Nephron (organoid): ENCODE measurements around the gene CYTH1.

Experiments used
- H3K27ac Mint-ChIP-seq, 3 experiments: 2 replicates each; pipeline ENCODE4 v1.8.0; 2020; ENCODE audit warnings: mixed read lengths in 3 of 3, mild to moderate bottlenecking in 2 of 3, moderate library complexity in 1 of 3
- H3K27me3 Mint-ChIP-seq: 2 replicates; pipeline ENCODE4 v1.8.0; 2021; ENCODE audit warnings: low read depth, mild to moderate bottlenecking, moderate library complexity, mixed read lengths
- H3K36me3 Mint-ChIP-seq: 2 replicates; pipeline ENCODE4 v1.8.0; 2020; ENCODE audit warnings: low read depth, mixed read lengths
- H3K4me1 Mint-ChIP-seq: 2 replicates; pipeline ENCODE4 v1.8.0; 2020; ENCODE audit warnings: mixed read lengths
- H3K4me3 Mint-ChIP-seq, 3 experiments: 2 replicates each; pipeline ENCODE4 v1.8.0; 2020; ENCODE audit warnings: mild to moderate bottlenecking in 3 of 3, mixed read lengths in 3 of 3, moderate library complexity in 2 of 3
- H3K9me3 Mint-ChIP-seq: 2 replicates; pipeline ENCODE4 v1.8.0; 2020; ENCODE audit warnings: mixed read lengths
- CTCF ChIP-seq, 3 experiments: fragments of 200-600 bp; sonication (generic); IDR thresholded peaks; one replicate each; pipeline ENCODE4 v1.5.0; 2021; ENCODE audit warnings: antibody characterized with exemption in 3 of 3; ENCODE audit not compliant: unreplicated experiment in 3 of 3

Gene CYTH1

DNA sequence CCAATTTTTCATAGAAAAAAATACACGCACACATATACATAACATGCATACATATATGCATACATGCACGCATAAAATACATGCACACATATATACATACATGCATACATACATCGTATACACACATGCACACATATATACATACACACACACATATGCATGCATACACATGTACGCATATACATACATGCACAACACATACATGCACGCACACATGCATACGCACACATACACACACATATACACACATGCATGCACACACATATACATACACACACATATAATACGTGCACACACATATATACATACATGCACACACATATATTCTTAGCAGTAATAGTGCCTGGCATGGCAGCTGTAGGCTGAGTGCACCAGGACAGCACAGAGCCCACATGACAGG, 33.6 kb upstream of the CYTH1 start:
- no peak overlapping the region for H3K4me3 Mint-ChIP-seq

DNA sequence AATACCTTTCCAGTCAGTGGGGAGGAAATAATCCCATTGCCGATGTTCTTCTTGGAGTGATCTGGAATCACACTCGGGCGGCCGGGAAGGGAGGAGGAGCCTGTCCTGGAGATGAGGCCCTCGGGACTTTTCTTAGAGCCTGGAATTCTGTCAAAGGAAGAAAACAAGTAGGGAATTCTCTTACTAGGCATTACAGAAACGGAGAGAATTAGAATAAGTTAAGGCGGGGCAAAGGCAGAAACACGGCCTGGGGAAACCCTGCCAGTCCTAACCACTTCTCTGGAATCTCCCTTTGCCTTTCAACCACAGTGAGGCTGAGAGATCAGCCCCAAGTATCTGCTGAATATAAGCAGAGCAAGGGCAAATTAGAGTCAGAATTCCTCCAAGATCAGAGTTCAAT, 30.8 kb upstream of the CYTH1 start:
- H3K27ac Mint-ChIP-seq = no peak overlapping the region
- no peaks in the 10 kb centered on the region for H3K27me3 Mint-ChIP-seq
- no peak overlapping the region for H3K4me3 Mint-ChIP-seq
- no peaks in the 10 kb centered on the region for H3K9me3 Mint-ChIP-seq
- no peaks in the 10 kb centered on the region for H3K4me1 Mint-ChIP-seq
- peaks cover 58% of the 10 kb centered on the region for H3K36me3 Mint-ChIP-seq
- no peak for TF ChIP-seq CTCF (IDR thresholded peaks at IDR 0.05; ENCODE audit: unreplicated experiment in 3 of 3)

More for the DNA sequence above, 33.6 kb upstream of the CYTH1 start:
- peaks cover 66% of the 10 kb centered on the region for H3K36me3 Mint-ChIP-seq
- no peaks in the 10 kb centered on the region for H3K27me3 Mint-ChIP-seq
- no peaks in the 10 kb centered on the region for H3K4me1 Mint-ChIP-seq
- TF ChIP-seq CTCF (IDR thresholded peaks at IDR 0.05; ENCODE audit: unreplicated experiment in 3 of 3) = no peak
- no peak overlapping the region for H3K27ac Mint-ChIP-seq
- no peaks in the 10 kb centered on the region for H3K9me3 Mint-ChIP-seq

DNA sequence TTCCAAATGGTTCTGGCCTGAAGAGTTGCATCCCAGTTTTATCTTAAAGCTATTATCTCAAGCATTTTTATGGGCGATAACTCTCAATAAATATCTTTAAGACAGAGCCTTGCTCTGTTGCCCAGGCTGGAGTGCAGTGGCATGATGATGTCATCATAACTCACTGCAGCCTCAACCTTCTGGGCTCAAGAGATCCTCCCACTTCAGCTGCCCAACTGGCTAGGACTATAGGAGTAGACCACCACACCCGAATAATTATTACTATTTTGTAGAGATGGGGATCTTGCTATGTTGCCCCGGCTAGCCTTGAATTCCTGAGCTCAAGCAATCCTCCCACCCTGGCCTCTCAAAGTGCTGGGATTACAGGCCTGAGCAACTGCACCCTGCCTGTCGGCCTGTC, 26.1 kb upstream of the CYTH1 start:
- peaks cover 65% of the 10 kb centered on the region for H3K36me3 Mint-ChIP-seq
- no peaks in the 10 kb centered on the region for H3K4me1 Mint-ChIP-seq
- no peak overlapping the region for H3K27ac Mint-ChIP-seq
- H3K4me3 Mint-ChIP-seq = no peak overlapping the region
- no peak for TF ChIP-seq CTCF (IDR thresholded peaks at IDR 0.05; ENCODE audit: unreplicated experiment in 3 of 3)
- no peaks in the 10 kb centered on the region for H3K9me3 Mint-ChIP-seq
- no peaks in the 10 kb centered on the region for H3K27me3 Mint-ChIP-seq

DNA sequence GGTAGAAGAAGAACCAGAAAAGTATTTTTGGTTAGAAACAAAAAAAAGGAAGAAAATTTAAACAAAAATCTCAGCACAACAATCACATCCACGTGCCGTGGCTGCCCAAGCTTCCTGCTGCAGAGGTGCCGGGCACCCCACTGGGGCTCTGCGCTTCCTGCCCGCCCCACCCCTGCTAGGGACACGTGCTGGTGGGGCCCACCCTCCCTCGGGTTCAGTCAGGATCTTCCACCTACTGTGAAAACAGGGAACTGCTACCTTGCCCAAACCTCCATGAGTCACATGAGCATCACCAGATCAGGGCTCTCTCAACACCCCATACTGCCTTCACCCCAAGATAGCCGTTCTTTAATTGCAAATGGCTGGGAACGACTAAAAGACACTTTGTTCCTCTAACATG, 24.4 kb upstream of the CYTH1 start:
- no peaks in the 10 kb centered on the region for H3K27me3 Mint-ChIP-seq
- no peak for TF ChIP-seq CTCF (IDR thresholded peaks at IDR 0.05; ENCODE audit: unreplicated experiment in 3 of 3)

DNA sequence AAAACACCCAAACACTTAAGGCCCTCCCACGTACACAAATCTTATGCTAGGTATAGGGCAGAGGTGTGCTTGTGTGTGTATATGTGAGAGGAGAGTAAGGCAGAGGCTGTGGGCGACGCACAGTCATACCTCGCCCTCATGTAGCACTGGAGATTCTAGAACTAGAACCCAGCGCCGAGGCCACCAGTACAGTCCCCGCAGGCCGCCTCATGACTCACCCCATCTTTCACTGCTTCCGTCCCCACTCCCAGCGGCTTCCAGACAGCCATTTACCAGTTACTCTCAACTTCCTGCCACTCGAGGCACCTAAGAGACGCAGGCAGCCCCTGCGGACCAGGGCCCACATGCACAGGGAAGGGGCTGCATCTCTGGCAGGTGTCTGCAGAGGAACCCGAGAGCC, 23.2 kb upstream of the CYTH1 start:
- Mint-ChIP-seq H3K4me1 (no peaks in the 10 kb centered on the region), H3K27ac (no peak overlapping the region), H3K27me3 (no peaks in the 10 kb centered on the region), H3K4me3 (no peak overlapping the region), H3K36me3 (peaks cover 52% of the 10 kb centered on the region), H3K9me3 (no peaks in the 10 kb centered on the region)
- no peak for TF ChIP-seq CTCF (IDR thresholded peaks at IDR 0.05; ENCODE audit: unreplicated experiment in 3 of 3)

More for the DNA sequence above, 24.4 kb upstream of the CYTH1 start:
- no peak overlapping the region for H3K27ac Mint-ChIP-seq
- H3K36me3 Mint-ChIP-seq = peaks cover 61% of the 10 kb centered on the region
- H3K9me3 Mint-ChIP-seq = no peaks in the 10 kb centered on the region
- H3K4me1 Mint-ChIP-seq = no peaks in the 10 kb centered on the region
- no peak overlapping the region for H3K4me3 Mint-ChIP-seq

DNA sequence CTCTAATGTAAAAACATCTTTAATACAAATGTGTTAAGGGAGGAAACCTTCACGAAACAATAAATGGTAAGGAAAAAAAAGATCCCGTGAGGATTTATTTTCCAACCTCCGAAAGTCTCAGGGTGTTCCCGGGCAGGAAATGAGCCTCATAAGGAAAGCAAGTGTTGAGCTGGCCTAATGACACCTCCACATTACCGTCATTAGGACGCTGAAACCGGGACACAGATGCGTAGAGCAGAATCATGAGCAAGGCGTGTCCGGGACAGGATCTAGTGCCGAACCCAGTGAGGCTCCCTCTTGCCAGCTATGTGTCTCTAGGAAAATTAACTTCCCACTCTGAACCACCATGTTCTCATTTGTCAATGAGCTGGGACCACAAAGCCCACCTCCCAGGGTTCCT, 22.7 kb upstream of the CYTH1 start:
- Mint-ChIP-seq H3K27ac (no peak overlapping the region), H3K9me3 (no peaks in the 10 kb centered on the region), H3K27me3 (no peaks in the 10 kb centered on the region)

More for the DNA sequence above, 22.7 kb upstream of the CYTH1 start:
- no peak for TF ChIP-seq CTCF (IDR thresholded peaks at IDR 0.05; ENCODE audit: unreplicated experiment in 3 of 3)
- no peak overlapping the region for H3K4me3 Mint-ChIP-seq
- no peaks in the 10 kb centered on the region for H3K4me1 Mint-ChIP-seq
- peaks cover 51% of the 10 kb centered on the region for H3K36me3 Mint-ChIP-seq
